Skeletal muscle satellite cell (primary cell): ENCODE results near the gene CD48.

Experiments
- H3K27me3 ChIP-seq: 2 replicates; pipeline ENCODE4 v1.7.0; 2013; ENCODE audit warnings: low read length; ENCODE audit not compliant: control insufficient read depth, insufficient read depth
- H3K36me3 ChIP-seq: 2 replicates; pipeline ENCODE4 v1.7.0; 2013; ENCODE audit warnings: mild to moderate bottlenecking, control low read depth, low read length; ENCODE audit not compliant: insufficient read depth
- H3K4me1 ChIP-seq: 2 replicates; pipeline ENCODE4 v1.7.0; 2013; ENCODE audit warnings: low read length; ENCODE audit not compliant: control insufficient read depth, insufficient read depth
- H3K4me2 ChIP-seq: 2 replicates; pipeline ENCODE4 v1.7.0; 2013; ENCODE audit warnings: mild to moderate bottlenecking, low read length
- H3K4me3 ChIP-seq: 2 replicates; pipeline ENCODE4 v1.7.0; 2013; ENCODE audit warnings: low read length
- H3K9ac ChIP-seq: 2 replicates; pipeline ENCODE4 v1.7.0; 2013; ENCODE audit warnings: mild to moderate bottlenecking, low read depth, low read length, moderate library complexity
- H3K9me3 ChIP-seq: replicated peaks from 2 replicates; pipeline ENCODE4 v1.7.0; 2013; ENCODE audit warnings: mild to moderate bottlenecking, control low read depth, low read length

The CD48 gene

GRCh38 chr1:160672789-160673695 is 38.6 kb downstream of the CD48 start:
- Histone ChIP-seq H3K4me1 (no peaks in the 10 kb centered on the region), H3K36me3 (no peaks in the 10 kb centered on the region), H3K4me2 (no peak overlapping the region), H3K4me3 (no peak overlapping the region), H3K9ac (no peak overlapping the region), H3K9me3 (no peaks in the 10 kb centered on the region), H3K27me3 (peaks cover 1% of the 10 kb centered on the region)

DNA sequence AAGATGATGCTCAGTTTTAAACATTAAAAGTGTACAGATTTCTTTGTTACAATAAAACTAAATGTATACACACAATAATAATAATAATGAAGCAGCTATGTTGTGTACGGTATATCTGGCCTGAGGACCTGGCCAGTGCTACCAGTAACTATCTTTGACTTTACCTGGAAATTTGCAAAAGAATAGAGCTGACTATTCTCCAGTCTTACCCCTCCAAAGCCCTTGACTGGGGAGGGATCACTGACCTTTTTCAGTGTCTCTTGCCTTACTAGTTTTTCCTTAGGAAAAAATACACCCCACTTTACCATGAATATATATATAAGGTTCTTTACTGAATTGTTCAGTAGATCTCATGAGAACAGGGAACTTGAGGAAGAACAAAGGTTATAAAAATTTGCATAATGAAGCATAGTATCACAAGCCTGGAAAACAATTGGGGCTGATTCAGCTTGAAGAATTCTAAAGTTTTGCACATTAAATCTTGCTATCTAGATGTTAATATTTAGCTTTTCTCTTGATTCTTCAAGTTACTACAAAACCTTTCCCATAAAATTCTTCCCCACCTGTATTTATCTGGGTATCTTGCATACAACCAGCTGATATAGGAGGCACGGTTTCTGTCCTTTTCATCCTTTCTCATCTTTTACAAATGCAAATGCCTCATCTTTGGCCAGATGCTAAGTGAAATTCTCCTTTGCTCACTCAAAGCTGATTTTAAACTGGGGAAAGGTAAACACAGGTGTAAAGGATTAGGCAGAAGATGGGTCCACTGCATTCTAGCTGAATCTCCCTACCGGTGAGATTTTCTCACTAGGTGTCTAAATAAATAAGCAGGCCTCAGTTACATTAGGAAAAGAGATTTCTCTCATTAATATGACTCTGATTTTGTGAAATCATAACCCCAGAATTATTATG is 39.8 kb downstream of the CD48 start:
- H3K4me1 ChIP-seq = no peaks in the 10 kb centered on the region

DNA sequence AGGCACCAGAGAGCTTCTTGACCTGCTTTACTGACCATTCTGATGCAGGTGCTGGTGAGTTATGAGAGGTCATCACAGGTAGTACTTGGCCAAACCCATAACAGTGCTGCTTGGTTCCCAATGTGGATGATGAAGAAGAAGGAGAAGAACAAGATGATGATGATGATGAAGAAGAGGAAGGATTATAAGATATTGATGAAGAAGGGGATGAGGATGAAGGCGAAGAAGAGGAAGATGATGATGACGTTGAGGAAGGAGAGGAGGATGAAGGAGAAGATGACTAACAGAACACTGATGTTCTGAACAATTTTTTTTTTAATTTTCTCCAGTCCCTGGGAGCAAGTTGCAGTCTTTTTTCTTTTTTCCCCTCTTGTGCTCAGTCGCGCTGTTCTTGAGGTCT is 40.9 kb downstream of the CD48 start:
- no peak overlapping the region for H3K9ac ChIP-seq
- H3K27me3 ChIP-seq = no peaks in the 10 kb centered on the region
- no peak overlapping the region for H3K4me3 ChIP-seq
- H3K9me3 ChIP-seq = no peaks in the 10 kb centered on the region
- H3K36me3 ChIP-seq = no peaks in the 10 kb centered on the region
- no peaks in the 10 kb centered on the region for H3K4me1 ChIP-seq
- H3K4me2 ChIP-seq = no peak overlapping the region

More for the DNA sequence above, 39.8 kb downstream of the CD48 start:
- H3K9ac ChIP-seq = no peak overlapping the region
- H3K36me3 ChIP-seq = no peaks in the 10 kb centered on the region
- no peaks in the 10 kb centered on the region for H3K9me3 ChIP-seq
- no peak overlapping the region for H3K4me3 ChIP-seq
- H3K27me3 ChIP-seq = no peaks in the 10 kb centered on the region
- H3K4me2 ChIP-seq = no peak overlapping the region

GRCh38 chr1:160669802-160670201 is 41.8 kb downstream of the CD48 start:
- H3K4me2 ChIP-seq = no peak overlapping the region
- H3K4me1 ChIP-seq = no peaks in the 10 kb centered on the region
- no peak overlapping the region for H3K4me3 ChIP-seq
- H3K9ac ChIP-seq = no peak overlapping the region
- no peaks in the 10 kb centered on the region for H3K36me3 ChIP-seq
- no peaks in the 10 kb centered on the region for H3K27me3 ChIP-seq
- H3K9me3 ChIP-seq = no peaks in the 10 kb centered on the region

DNA sequence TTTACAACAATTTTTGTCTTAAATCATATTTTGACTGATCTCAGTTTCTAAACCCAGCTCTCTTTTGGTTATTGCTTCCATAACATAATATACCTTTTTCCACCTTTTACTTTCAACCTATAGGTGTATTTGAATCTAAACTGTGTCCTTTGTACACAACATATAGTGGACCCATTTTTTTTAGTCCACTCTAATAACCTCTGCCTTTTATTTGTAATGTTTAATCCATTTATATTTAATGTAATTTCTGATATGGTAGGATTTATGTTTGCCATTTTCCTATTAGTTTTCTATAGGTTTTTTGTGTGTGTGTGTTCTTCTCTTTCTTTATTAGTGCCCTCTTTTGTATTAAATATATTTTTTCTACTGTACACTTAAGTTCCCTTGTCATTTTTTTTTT is 42.3 kb downstream of the CD48 start:
- Histone ChIP-seq H3K27me3 (no peaks in the 10 kb centered on the region), H3K9ac (no peak overlapping the region), H3K9me3 (no peaks in the 10 kb centered on the region), H3K4me2 (no peak overlapping the region), H3K4me1 (no peaks in the 10 kb centered on the region), H3K4me3 (no peak overlapping the region), H3K36me3 (no peaks in the 10 kb centered on the region)

GRCh38 chr1:160667896-160668295 is 43.7 kb downstream of the CD48 start:
- H3K27me3 ChIP-seq = no peaks in the 10 kb centered on the region
- no peak overlapping the region for H3K4me3 ChIP-seq
- H3K36me3 ChIP-seq = no peaks in the 10 kb centered on the region
- no peaks in the 10 kb centered on the region for H3K9me3 ChIP-seq
- H3K4me2 ChIP-seq = no peak overlapping the region
- H3K4me1 ChIP-seq = no peaks in the 10 kb centered on the region
- no peak overlapping the region for H3K9ac ChIP-seq

- no peak overlapping the region for H3K9ac ChIP-seq
- no peaks in the 10 kb centered on the region for H3K27me3 ChIP-seq
- H3K4me3 ChIP-seq = no peak overlapping the region
- H3K4me2 ChIP-seq = no peak overlapping the region
- H3K9me3 ChIP-seq = no peaks in the 10 kb centered on the region
- H3K4me1 ChIP-seq = no peaks in the 10 kb centered on the region
- no peaks in the 10 kb centered on the region for H3K36me3 ChIP-seq
These were observed 45.6 kb downstream of the CD48 start for GRCh38 chr1:160666079-160666442.

- Histone ChIP-seq H3K27me3 (no peaks in the 10 kb centered on the region), H3K4me2 (no peak overlapping the region), H3K9ac (no peak overlapping the region), H3K36me3 (no peaks in the 10 kb centered on the region), H3K4me1 (no peaks in the 10 kb centered on the region), H3K9me3 (no peaks in the 10 kb centered on the region), H3K4me3 (no peak overlapping the region)
These were observed 46.1 kb downstream of the CD48 start for GRCh38 chr1:160665330-160666078.

DNA sequence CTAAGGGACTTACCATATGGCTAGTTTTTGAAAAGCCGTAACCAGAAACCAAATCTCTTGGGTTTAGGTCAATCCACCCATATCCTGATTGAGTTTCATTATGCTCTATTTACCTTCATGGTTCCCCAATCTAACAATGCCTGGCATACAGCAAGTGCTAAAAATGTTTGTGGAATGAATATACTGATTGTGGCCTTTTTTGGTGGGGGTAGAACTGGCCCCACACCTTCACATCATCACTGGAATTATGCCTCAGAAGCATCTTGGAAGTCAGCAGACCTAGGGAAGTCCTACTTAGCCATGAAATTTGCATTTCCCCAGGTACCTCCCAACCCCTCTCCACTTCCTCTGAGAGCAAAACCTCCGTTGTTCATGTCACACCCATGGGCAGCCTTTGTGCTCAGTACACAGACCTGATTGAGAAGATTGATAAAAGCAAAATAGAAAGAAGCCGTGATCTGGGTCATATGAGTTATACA is 47.0 kb downstream of the CD48 start:
- H3K27me3 ChIP-seq = no peaks in the 10 kb centered on the region
- no peaks in the 10 kb centered on the region for H3K36me3 ChIP-seq
- no peaks in the 10 kb centered on the region for H3K4me1 ChIP-seq
- no peak overlapping the region for H3K4me2 ChIP-seq
- H3K9me3 ChIP-seq = no peaks in the 10 kb centered on the region
- H3K9ac ChIP-seq = no peak overlapping the region
- H3K4me3 ChIP-seq = no peak overlapping the region

GRCh38 chr1:160662910-160663309 is 48.7 kb downstream of the CD48 start:
- H3K4me1 ChIP-seq = no peaks in the 10 kb centered on the region

DNA sequence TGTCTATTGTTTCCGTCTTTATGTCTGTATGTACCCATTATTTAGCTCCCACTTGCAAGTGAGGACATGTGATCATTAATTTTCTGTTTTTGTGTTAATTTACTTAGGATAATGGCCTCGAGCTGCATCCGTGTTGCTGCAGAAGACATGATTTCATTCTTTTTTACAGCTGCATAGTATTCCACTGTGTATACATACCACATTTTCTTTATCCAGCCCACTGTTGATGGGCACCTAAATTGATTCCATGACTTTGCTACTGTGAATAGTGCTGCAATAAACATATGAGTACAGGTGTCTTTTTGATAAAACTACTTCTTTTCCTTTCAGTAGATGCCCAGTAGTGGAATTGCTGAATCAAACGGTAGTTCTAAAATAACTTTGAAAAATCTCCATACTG is 52.1 kb downstream of the CD48 start:
- H3K9ac ChIP-seq = no peak overlapping the region
- H3K36me3 ChIP-seq = no peaks in the 10 kb centered on the region
- H3K4me3 ChIP-seq = no peak overlapping the region
- no peak overlapping the region for H3K4me2 ChIP-seq
- H3K4me1 ChIP-seq = no peaks in the 10 kb centered on the region
- no peaks in the 10 kb centered on the region for H3K9me3 ChIP-seq
- H3K27me3 ChIP-seq = no peaks in the 10 kb centered on the region

More at GRCh38 chr1:160662910-160663309, 48.7 kb downstream of the CD48 start:
- no peaks in the 10 kb centered on the region for H3K9me3 ChIP-seq
- H3K27me3 ChIP-seq = no peaks in the 10 kb centered on the region
- no peaks in the 10 kb centered on the region for H3K36me3 ChIP-seq
- H3K4me2 ChIP-seq = no peak overlapping the region
- no peak overlapping the region for H3K9ac ChIP-seq
- no peak overlapping the region for H3K4me3 ChIP-seq
